ENCODE data around the gene GBP5.
"Not testable (repeated sequence)": the region's sequence is repeated elsewhere in the genome, so short reads cannot be mapped to it uniquely, and the experiment has no call there.

The GBP5 gene

DNA sequence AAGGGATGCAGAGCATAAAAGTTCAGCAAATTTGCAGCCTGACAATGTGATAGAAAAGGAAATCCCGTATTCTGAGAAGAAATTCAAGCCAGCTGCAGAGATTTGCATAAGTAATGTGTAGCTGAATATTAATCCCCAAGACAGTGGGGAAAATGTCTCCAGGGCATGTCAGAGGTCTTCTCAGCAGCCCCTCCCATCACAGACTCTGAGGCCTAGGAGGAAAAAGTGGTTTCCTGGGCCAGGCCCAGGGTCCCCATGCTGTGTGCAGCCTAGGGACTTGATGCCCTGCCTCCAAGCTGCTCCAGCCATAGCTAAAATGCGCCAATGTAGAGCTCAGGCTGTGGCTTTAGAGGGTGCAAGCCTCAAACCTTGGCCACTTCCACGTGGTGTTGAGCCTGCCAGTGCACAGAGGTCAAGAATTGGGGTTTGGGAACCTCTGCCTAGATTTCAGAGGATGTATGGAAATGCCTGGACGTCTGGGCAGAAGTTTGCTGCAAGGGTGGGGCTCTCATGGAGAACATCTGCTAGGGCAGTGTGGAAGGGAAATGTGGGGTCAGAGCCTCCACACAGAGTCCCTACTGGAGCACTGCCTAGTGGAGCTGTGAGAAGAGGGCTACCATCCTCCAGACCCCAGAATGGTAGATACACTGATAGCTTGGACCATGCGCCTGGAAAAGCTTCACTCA, 11.6 kb upstream of the GBP5 start:
- DNase-seq (ENCODE audit: low read depth in 3 of 3, low spot score in 1 of 3), result not testable (repeated sequence)

DNA sequence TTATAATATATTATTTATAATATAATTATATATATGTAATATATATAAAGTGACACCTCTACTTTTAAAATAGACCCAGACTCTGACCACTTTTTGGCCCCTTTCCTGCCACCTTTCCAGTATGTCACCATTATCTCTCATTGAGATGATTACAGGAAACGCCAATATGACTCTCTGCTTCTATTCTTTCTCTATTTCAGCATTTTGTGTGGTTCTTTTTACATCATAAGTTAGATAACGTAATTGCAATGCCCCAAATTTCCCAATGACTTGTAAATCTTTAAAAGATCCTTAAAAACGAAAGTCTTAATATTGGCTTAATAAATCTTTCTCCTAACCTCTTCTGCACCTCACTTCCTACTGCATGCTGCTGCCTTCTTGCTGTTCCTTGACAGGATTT, 8.1 kb upstream of the GBP5 start:
- DNase-seq (ENCODE audit: low read depth in 3 of 3, low spot score in 1 of 3), result no peak

DNA sequence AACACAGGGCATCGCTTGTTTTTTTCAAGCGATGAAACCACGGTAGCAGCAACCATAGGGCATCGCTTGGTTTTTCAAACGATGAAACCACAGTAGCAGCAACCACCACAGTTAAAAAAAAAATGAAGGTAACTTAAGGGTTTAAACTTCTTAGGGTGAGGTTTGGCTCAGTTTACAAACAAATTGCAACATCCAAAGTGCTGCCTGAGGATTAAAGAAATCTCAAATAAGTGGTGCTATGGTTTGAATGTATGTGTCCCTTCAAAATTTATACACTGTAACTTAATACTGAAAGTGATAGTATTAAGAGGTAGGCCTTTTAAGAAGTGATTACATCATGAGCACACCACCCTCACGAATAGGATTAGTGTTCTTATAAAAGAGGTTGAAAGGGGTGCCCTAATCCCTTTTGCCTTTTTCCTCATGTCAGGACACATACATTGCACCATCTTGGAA, 6.4 kb upstream of the GBP5 start:
- DNase-seq (ENCODE audit: low read depth in 3 of 3, low spot score in 1 of 3), result no peak

GRCh38 chr1:89277725-89278124, 5.1 kb upstream of the GBP5 start:
- DNase-seq (ENCODE audit: low read depth in 3 of 3, low spot score in 1 of 3), result no peak

DNA sequence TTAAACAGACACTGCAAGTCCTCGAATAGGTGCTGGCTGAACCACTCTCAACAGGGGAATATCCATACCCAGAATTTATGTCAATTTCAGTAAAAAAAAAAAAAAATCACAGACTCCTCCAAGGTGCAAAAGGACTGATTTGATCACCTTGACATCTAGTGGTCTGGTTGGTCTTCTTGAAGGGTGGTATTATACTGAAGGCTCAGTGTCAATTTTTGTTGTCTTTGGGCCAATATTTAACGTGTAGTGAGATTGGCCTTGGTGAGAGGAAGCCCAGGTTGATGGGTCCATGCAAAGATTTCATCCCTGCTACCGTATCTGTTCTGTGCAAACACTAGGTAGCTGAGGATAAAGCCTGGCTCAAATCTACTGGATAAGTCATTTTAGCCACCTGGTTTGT, 4.0 kb upstream of the GBP5 start:
- no peak for DNase-seq (ENCODE audit: low read depth in 3 of 3, low spot score in 1 of 3)

GRCh38 chr1:89274411-89274857, 1.8 kb upstream of the GBP5 start:
- DNase-seq (ENCODE audit: low read depth in 3 of 3, low spot score in 1 of 3), result no peak

DNA sequence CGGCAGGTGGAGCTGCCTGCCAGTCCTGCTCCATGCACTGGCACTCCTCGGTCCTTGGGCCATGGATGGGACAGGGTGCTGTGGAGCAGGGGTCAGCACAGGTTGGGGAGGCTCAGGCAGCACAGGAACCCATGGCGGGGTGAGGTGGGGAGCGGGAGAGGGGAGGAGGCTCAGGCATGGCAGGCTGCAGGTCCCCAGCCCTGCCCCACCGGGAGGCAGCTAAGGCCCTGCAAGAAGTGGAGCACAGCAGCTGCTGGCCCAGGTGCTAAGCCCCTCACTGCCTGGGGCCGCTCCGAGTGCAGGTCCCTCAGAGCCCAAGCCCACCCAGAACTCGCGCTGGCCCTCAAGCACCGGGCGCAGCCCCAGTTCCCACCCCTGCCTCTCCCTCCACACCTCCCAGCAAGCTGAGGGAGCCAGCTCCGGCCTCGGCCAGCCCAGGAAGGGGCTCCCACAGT, 691 bp upstream of the GBP5 start:
- no peak for DNase-seq (ENCODE audit: low read depth in 3 of 3, low spot score in 1 of 3)

GRCh38 chr1:89271341-89272015, 1.2 kb downstream of the GBP5 start:
- DNase-seq (ENCODE audit: low read depth in 3 of 3, low spot score in 1 of 3), result no peak

DNA sequence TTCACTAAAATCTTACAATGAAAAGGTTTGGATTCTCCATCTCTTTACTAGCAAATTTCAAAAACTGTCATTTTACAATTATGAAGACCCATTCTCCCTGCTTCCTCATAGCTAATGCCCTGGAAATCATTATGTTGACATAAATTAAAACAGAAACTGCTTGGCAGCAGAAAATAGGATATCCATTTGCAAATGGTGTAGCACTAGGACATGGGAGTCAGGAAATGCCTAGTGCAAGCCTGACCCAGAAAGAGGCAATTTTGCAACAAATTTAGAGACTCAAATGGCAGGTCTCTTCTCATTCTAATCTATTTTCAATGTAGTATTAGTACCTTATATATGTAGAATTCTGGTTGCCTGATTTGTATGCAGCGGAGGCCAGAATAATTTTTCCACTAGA, 2.2 kb downstream of the GBP5 start:
- DNase-seq (ENCODE audit: low read depth in 3 of 3, low spot score in 1 of 3), result no peak

DNA sequence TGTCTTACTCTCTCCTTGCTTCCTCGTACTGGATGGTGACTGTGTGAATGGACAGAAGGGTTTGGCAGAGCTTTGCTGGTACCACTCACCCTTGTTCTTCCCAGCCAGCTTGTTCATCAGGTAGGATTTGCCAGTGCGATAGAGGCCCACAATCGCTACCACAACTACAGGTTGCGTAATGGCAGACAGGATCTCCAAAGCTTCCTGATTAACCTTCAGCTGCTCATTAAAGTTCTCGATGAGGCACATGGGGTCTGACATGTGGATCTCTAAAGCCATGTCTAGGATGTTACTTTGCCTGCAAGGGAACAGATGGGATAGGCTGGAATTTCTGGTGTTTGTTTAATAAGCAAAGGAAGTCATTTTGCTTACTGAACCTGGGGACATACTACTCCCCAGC, 3.4 kb downstream of the GBP5 start:
- DNase-seq (ENCODE audit: low read depth in 3 of 3, low spot score in 1 of 3), result no peak

DNA sequence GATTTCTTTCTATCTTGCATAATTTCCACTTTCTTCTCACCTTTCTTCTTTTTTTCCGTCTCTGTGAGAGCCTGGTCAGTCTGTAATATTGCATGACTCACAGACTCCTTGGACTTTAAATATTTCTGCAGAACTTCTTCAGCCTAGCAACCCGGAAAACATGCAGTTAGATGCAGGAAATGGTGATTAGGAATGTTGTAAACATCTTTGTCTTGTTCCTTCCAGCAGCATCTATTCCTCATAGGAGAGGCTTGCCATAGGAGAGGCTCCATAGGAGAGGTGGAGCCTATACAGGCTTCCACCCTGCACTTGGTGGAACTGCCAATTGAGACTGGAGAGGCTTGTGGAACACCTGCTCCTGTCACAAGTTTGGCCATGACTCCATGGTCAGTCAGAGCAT, 10.0 kb downstream of the GBP5 start:
- DNase-seq (ENCODE audit: low read depth in 3 of 3, low spot score in 1 of 3), result no peak

GRCh38 chr1:89261926-89262515, 10.6 kb downstream of the GBP5 start:
- DNase-seq (ENCODE audit: low read depth in 3 of 3, low spot score in 1 of 3), result no peak

DNA sequence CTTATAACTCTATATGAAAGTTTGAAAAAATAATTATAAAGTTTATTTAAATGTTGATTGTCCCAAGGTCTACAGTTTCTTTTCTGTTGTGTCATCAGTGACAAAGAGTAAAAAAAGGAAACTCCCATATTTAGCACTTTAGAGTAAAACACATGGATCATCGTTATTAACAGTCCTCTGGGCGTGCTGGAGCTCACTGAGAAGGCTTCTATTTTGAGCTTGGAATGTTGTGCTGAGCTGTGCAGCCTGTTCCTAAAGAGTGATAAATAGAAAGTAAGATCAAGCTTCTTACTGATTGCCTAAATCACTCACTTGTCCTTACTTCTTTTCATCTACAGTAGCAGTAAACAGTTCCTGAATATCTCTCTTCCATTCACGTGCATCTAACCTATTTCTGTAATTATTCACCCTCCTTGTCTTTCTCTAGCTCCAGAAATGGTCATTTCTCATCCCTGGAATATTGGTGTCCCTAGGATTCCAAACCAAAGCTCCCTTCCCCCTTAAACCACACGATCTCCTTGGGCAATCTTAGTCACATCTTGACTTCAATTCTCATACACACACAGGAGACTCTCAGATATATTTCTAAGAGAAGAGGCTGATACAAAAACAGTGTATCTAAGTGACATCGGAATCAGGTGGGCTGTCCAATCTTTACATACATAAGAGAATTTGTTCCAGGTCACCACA, 11.9 kb downstream of the GBP5 start:
- DNase-seq (ENCODE audit: low read depth in 3 of 3, low spot score in 1 of 3), result no peak

DNA sequence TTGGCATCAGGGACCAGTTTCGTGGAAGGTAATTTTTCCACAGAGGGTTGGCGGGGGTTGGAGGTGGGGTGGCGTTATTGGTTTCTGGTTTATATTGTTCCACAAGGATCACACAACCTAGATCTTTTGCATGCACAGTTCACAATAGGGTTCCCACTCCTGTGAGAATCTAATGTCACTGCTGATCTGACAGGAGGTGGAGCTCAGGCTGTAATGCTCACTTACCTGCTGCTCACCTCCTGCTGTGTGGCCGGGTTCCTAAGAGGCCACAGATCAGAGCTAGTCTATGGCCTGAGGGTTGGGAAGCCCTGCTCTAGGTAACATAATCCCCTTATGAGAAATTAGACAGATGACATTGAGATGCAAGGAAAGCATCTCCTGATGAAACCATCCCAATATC, 12.6 kb downstream of the GBP5 start:
- no peak for DNase-seq (ENCODE audit: low read depth in 3 of 3, low spot score in 1 of 3)

- peak in 1 of 3 donors; percentile 14 for DNase-seq (ENCODE audit: low read depth in 3 of 3, low spot score in 1 of 3)
These were observed 13.2 kb downstream of the GBP5 start for GRCh38 chr1:89259283-89259971.

DNA sequence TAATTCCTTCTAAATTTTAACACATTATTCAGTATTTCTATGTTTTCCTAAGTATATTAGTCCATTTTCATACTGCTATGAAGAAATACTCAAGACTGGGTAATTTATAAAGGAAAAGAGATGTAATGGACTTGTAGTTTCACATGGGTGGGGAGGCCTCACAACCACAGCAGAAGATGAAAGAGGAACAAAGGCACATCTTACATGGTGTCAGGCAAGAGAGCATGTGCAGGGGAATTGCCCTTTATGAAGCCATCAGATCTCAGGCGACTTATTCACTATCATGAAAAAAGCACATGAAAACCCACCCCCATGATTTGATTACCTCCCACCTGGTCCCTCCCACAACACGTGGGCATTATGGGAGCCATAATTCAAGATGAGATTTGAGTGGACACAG, 15.6 kb downstream of the GBP5 start:
- DNase-seq (ENCODE audit: low read depth in 3 of 3, low spot score in 1 of 3), result no peak

DNA sequence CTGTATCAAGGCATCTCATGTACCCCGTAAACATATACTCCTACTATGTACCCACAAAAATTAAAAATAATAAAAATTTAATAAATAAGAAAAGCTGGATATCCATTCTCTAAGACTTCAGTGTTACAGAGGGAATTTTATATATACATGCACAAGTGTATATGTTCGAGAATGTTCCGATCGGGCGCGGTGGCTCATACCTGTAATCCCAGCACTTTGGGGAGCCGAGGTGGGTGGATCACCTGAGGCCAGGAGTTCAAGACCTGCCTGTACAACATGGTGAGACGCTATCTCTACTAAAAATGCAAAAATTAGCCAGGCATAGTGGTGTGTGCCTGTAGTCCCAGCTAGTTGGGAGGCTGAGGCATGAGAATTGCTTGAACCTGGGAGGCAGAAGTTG, 17.1 kb downstream of the GBP5 start:
- not testable (repeated sequence) for DNase-seq (ENCODE audit: low read depth in 3 of 3, low spot score in 1 of 3)

GRCh38 chr1:89254658-89255287, 17.9 kb downstream of the GBP5 start:
- DNase-seq (ENCODE audit: low read depth in 3 of 3, low spot score in 1 of 3), result no peak

DNA sequence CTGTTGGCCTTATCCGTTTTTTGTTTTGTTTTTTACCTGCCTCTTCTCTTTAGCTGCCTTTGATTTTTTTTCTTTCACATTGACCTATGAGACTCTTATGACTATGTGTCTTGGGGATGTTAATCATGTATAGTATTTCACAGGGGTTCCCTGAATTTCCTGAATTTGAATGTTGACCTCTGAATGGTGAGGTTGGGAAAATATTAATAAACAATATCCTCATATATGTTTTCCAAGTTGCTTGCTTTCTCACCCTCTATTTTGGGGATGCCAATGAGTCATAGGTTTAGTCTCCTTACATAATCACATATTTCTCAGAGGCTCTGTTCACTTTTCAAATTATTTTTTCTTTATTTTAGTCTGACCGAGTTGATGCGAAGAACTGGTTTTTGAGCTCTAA, 29.6 kb downstream of the GBP5 start:
- no peak for DNase-seq (ENCODE audit: low read depth in 3 of 3, low spot score in 1 of 3)

All from stimulated activated CD4-positive, alpha-beta T cell treated with anti-CD3 and anti-CD28 coated beads, TNF-alpha, amount 100 ng/mL, for 1 hour (primary cell).